CD14-positive monocyte (primary cell): ENCODE results near the gene COL20A1. TPM values are rescaled to one million over a fixed set of nuclear protein-coding genes. Genes with fewer than 3 reads are reported as not detected.

ENCODE experiments used
- DNase-seq, 3 donors: peaks; one replicate each; pipeline ENCODE4 v3.0.0-alpha.2; 2011 to 2022
- H2AFZ ChIP-seq: 2 replicates; pipeline ENCODE4 v1.6.0; 2012; ENCODE audit warnings: mild to moderate bottlenecking, low read depth, low read length, inconsistent platforms; ENCODE audit not compliant: insufficient read depth, poor library complexity, severe bottlenecking
- H3K27ac ChIP-seq, 2 donors: 1 replicate in 1 of 2; 2 replicates in 1 of 2; pipeline ENCODE4 v1.5.1; 2012 to 2013; ENCODE audit warnings: low read length in 2 of 2, control low read depth in 1 of 2, inconsistent platforms in 1 of 2, low read depth in 1 of 2, mild to moderate bottlenecking in 1 of 2
- H3K27me3 ChIP-seq, 2 donors: one replicate each; pipeline versions ENCODE4 v1.6.0 to v1.6.1; 2011 to 2013; ENCODE audit warnings: low read length in 2 of 2; ENCODE audit not compliant: control insufficient read depth in 2 of 2, insufficient read depth in 2 of 2
- H3K36me3 ChIP-seq, 2 donors: replicated peaks in 1 of 2; 1 replicate in 1 of 2; 2 replicates in 1 of 2; pipeline versions ENCODE4 v1.5.1 to v1.6.1; 2012 to 2013; ENCODE audit warnings: low read length in 2 of 2, control low read depth in 1 of 2, inconsistent platforms in 1 of 2, mild to moderate bottlenecking in 1 of 2; ENCODE audit not compliant: insufficient read depth in 2 of 2, control insufficient read depth in 1 of 2
- H3K4me1 ChIP-seq, 2 donors: 1 replicate in 1 of 2; 2 replicates in 1 of 2; pipeline versions ENCODE4 v1.5.1 to v1.6.1; 2012 to 2013; ENCODE audit warnings: low read length in 2 of 2, control low read depth in 1 of 2, inconsistent platforms in 1 of 2, mild to moderate bottlenecking in 1 of 2, moderate library complexity in 1 of 2; ENCODE audit not compliant: insufficient read depth in 2 of 2, control insufficient read depth in 1 of 2
- H3K4me2 ChIP-seq: replicated peaks from 2 replicates; pipeline ENCODE3; 2012; ENCODE audit warnings: low read length, moderate library complexity, mild to moderate bottlenecking; ENCODE audit not compliant: poor library complexity, severe bottlenecking; ENCODE audit errors: extremely low read depth
- H3K4me3 ChIP-seq, 3 experiments: fragments of 200-600 bp in 1 of 3; sonication (generic) in 1 of 3; replicated peaks in 1 of 3; 1 replicate in 2 of 3; 2 replicates in 1 of 3; pipeline ENCODE4 v1.5.1; 2011 to 2013; ENCODE audit warnings: low read length in 3 of 3, mild to moderate bottlenecking in 3 of 3, control low read depth in 2 of 3, low read depth in 2 of 3, inconsistent platforms in 1 of 3, moderate library complexity in 1 of 3
- H3K79me2 ChIP-seq: 2 replicates; pipeline ENCODE4 v1.6.0; 2012; ENCODE audit warnings: mild to moderate bottlenecking, control low read depth, inconsistent platforms, low read length, moderate library complexity; ENCODE audit not compliant: insufficient read depth
- H3K9ac ChIP-seq: 2 replicates; pipeline ENCODE4 v1.6.0; 2017; ENCODE audit warnings: low read length, mild to moderate bottlenecking; ENCODE audit not compliant: insufficient read depth, poor library complexity, severe bottlenecking
- H3K9me3 ChIP-seq, 2 donors: replicated peaks in 1 of 2; 1 replicate in 1 of 2; 2 replicates in 1 of 2; pipeline versions ENCODE4 v1.5.1 to v1.6.1; 2012 to 2013; ENCODE audit warnings: low read length in 2 of 2, control low read depth in 1 of 2; ENCODE audit not compliant: control insufficient read depth in 1 of 2, insufficient read depth in 1 of 2
- H4K20me1 ChIP-seq: 2 replicates; pipeline ENCODE4 v1.6.0; 2012; ENCODE audit warnings: mild to moderate bottlenecking, low read length, control low read depth, moderate library complexity; ENCODE audit not compliant: insufficient read depth
- H3K27ac Mint-ChIP-seq, 7 donors: one replicate each; pipeline ENCODE4 v1.8.0; 2020; ENCODE audit warnings: mild to moderate bottlenecking in 7 of 7, mixed read lengths in 7 of 7, moderate library complexity in 6 of 7, inconsistent platforms in 2 of 7
- H3K27me3 Mint-ChIP-seq, 3 donors: one replicate each; pipeline ENCODE4 v1.8.0; 2021 to 2022; ENCODE audit warnings: low read depth in 3 of 3, mild to moderate bottlenecking in 3 of 3, mixed read lengths in 3 of 3, moderate library complexity in 3 of 3, inconsistent platforms in 1 of 3
- H3K36me3 Mint-ChIP-seq, 2 donors: one replicate each; pipeline ENCODE4 v1.8.0; 2020; ENCODE audit warnings: mixed read lengths in 2 of 2, inconsistent platforms in 1 of 2, mild to moderate bottlenecking in 1 of 2
- H3K4me1 Mint-ChIP-seq: one replicate; pipeline ENCODE4 v1.8.0; 2020; ENCODE audit warnings: mild to moderate bottlenecking, mixed read lengths
- H3K4me3 Mint-ChIP-seq, 2 donors: one replicate each; pipeline ENCODE4 v1.8.0; 2020; ENCODE audit warnings: mild to moderate bottlenecking in 2 of 2, mixed read lengths in 2 of 2, moderate library complexity in 1 of 2
- H3K9me3 Mint-ChIP-seq, 7 donors: one replicate each; pipeline ENCODE4 v1.8.0; 2020 to 2022; ENCODE audit warnings: mixed read lengths in 7 of 7, mild to moderate bottlenecking in 6 of 7, moderate library complexity in 6 of 7, inconsistent platforms in 2 of 7
- CTCF ChIP-seq: fragments of 200-600 bp; IDR thresholded peaks from one replicate; pipeline ENCODE4 v1.8.0; 2022; ENCODE audit warnings: antibody characterized with exemption, mild to moderate bottlenecking
- WGBS: methylation state at CpG from one replicate; pipeline ENCODE4 v1.1.5; 2013; ENCODE audit warnings: missing lambda C conversion rate; ENCODE audit not compliant: insufficient coverage; 5-methylcytosine and 5-hydroxymethylcytosine counted together
- intact Hi-C, 2 donors: fragments of 100-400 bp; cut with micrococcal nuclease; formaldehyde crosslinking; loops; one replicate each; pipeline versions ENCODE4 v1.15.0 to v1.15.1; 2023
- polyA plus RNA-seq, 3 donors: library from polyadenylated mRNA; depleted of rRNA in 1 of 3; unstranded in 2 of 3; stranded (reverse) in 1 of 3; fragments of 300-500 nt in 2 of 3; fragments of >200 nt in 1 of 3; fragmentation: Illumina TruSeq in 2 of 3; gene quantifications; 1 replicate in 2 of 3; 2 replicates in 1 of 3; pipeline ENCODE4 v1.2.3, GENCODE V29; 2012 to 2021

Gene COL20A1
- polyA plus RNA-seq, 3 donors = not detected

GRCh38 chr20:63366390-63367365 is 73.7 kb downstream of the COL20A1 start:
- peaks cover 0 to 2% (median 0%) of the 10 kb centered on the region in 7 donors for H3K9me3 Mint-ChIP-seq
- H3K9ac ChIP-seq = peak overlapping the region; percentile 1
- no peak overlapping the region for H3K4me2 ChIP-seq
- H4K20me1 ChIP-seq = no peaks in the 10 kb centered on the region
- no peak for TF ChIP-seq CTCF
- no peak overlapping the region for H3K4me3 ChIP-seq
- no peak for DNase-seq
- peaks cover 19 to 25% (median 20%) of the 10 kb centered on the region in 3 donors for H3K27me3 Mint-ChIP-seq
- intact Hi-C loops = no loop called here
- peaks cover 0 to 11% of the 10 kb centered on the region in 2 donors for H3K27me3 ChIP-seq
- no peak overlapping the region for H2AFZ ChIP-seq
- H3K27ac Mint-ChIP-seq = no peak overlapping the region
- no peaks in the 10 kb centered on the region for H3K4me1 ChIP-seq
- no peaks in the 10 kb centered on the region for H3K9me3 ChIP-seq
- whole genome bisulfite sequencing = 87% methylated on average over 20 of the region's 30 CpGs
- no peak overlapping the region for H3K4me3 Mint-ChIP-seq
- H3K36me3 Mint-ChIP-seq = no peaks in the 10 kb centered on the region
- H3K79me2 ChIP-seq = no peaks in the 10 kb centered on the region
- no peaks in the 10 kb centered on the region for H3K36me3 ChIP-seq
- no peaks in the 10 kb centered on the region for H3K4me1 Mint-ChIP-seq
- H3K27ac ChIP-seq = no peak overlapping the region

- TF ChIP-seq CTCF = no peak
- Histone ChIP-seq H3K27ac (no peak overlapping the region), H4K20me1 (no peaks in the 10 kb centered on the region), H3K36me3 (no peaks in the 10 kb centered on the region), H3K9me3 (no peaks in the 10 kb centered on the region), H3K4me2 (no peak overlapping the region), H3K79me2 (no peaks in the 10 kb centered on the region), H3K9ac (no peak overlapping the region), H3K4me1 (no peaks in the 10 kb centered on the region), H2AFZ (no peak overlapping the region), H3K27me3 (peaks cover 0 to 2% of the 10 kb centered on the region in 2 donors), H3K4me3 (no peak overlapping the region)
- peaks cover 0 to 2% (median 0%) of the 10 kb centered on the region in 7 donors for H3K9me3 Mint-ChIP-seq
- H3K36me3 Mint-ChIP-seq = no peaks in the 10 kb centered on the region
- WGBS = 70% methylated on average over 16 of the region's 24 CpGs
- no peak overlapping the region for H3K4me3 Mint-ChIP-seq
- H3K27me3 Mint-ChIP-seq = peaks cover 11 to 16% (median 14%) of the 10 kb centered on the region in 3 donors
- DNase-seq = no peak
- H3K4me1 Mint-ChIP-seq = no peaks in the 10 kb centered on the region
- no peak overlapping the region for H3K27ac Mint-ChIP-seq
- intact Hi-C loops = no loop called here
Measured at GRCh38 chr20:63367446-63368055, 74.6 kb downstream of the COL20A1 start.
